ENCODE measurements around the gene STAT1. TPM values are rescaled to one million over a fixed set of nuclear protein-coding genes. Genes with fewer than 3 reads are reported as not detected.
A peak's percentile ranks its signal among the peaks of the same experiment; 100 is the strongest.

The STAT1 gene
- total RNA-seq, 3 donors from 2014 or later, result 56.5 to 78.6 (median 74.8) TPM

DNA sequence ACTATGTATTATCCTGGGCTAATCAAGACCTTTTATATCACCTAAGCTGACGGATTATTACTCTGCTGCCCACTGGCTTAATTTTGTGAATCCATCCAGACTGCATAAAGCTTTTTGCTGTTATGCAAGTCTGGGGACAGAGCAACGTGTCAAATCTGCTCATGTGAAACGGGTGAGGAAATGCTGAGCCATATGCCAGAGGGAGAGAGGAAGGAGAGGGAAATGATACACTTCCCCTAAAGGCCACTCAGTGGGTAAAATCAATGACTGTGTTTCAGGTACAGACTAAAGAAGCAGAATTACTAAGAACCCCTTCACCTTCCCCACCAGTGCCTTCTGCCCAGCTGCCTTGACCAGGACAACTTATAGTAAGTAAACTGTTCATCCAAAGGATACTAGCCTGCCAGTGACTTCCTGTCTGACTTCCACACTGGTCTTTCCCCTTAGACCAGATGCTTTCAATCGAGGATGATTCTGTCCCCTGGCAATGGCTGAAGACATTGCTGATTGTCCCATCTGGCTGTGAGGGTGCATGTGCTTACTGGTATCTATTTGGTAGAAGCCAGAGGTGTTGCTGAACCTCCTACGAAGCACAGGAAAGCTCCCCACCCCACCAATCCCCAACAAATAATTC, 43.0 kb downstream of the STAT1 start:
- Histone ChIP-seq H3K36me3 (ENCODE audit: low read depth) (peaks cover 9% of the 10 kb centered on the region), H3K4me3 (no peak overlapping the region), H3K9me3 (no peaks in the 10 kb centered on the region), H3K4me1 (ENCODE audit: low read depth) (no peaks in the 10 kb centered on the region)
- ATAC-seq (no peak), DNase-seq (no peak)
- intact Hi-C loops (cut with DNase I, micrococcal nuclease), result no loop called here
- no peak for TF ChIP-seq CTCF (IDR thresholded peaks at IDR 0.05)

DNA sequence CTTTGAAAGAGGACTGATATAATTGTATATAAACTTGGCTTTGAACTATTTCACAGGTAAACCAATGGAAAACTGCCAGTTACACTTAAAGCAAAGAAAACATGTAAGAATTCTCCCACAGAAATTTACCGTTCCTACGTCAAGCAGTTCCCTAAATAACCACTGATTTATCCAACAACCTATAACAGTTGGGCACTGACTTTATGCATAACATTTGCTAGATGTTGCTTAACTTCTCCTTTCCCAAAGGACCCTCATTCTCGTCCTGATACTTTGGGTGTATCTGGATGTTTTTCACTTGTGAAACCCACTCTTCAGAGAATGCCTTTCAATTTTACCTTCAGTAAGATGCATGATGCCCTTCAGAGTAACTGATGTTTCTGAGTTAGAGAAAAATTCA, 43.8 kb downstream of the STAT1 start:
- Histone ChIP-seq H3K9me3 (no peaks in the 10 kb centered on the region), H3K36me3 (ENCODE audit: low read depth) (peaks cover 9% of the 10 kb centered on the region), H3K4me1 (ENCODE audit: low read depth) (no peaks in the 10 kb centered on the region), H3K4me3 (no peak overlapping the region)
- intact Hi-C loops (cut with DNase I, micrococcal nuclease), result no loop called here
- no peak for ATAC-seq
- no peak for TF ChIP-seq CTCF (IDR thresholded peaks at IDR 0.05)
- no peak for DNase-seq

DNA sequence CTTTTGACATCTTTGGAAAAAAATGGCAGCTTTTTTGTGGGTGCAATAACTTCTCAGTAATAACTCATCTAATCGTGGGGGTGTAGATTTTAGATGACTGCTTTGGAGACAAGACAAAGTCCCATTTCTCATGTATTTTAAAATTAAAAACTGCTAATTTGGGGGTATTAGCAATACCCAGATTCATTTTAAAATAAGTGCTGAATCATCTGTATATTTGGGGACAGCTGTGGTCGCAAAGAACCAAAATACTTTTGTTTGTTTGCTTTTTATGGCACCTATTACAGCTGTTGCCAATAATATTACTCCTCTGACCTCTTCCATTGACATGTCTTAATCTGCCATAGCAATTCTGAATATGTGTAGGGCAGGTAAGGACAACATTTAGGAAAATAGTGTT, 45.4 kb downstream of the STAT1 start:
- peaks cover 3% of the 10 kb centered on the region for H3K36me3 ChIP-seq (ENCODE audit: low read depth)
- intact Hi-C loops (cut with DNase I, micrococcal nuclease), result no loop called here

GRCh38 chr2:190965580-190966222, 48.3 kb downstream of the STAT1 start:
- peaks cover 3% of the 10 kb centered on the region for H3K36me3 ChIP-seq (ENCODE audit: low read depth)
- H3K9me3 ChIP-seq, result no peaks in the 10 kb centered on the region
- intact Hi-C loops (cut with DNase I, micrococcal nuclease), result no loop called here
- DNase-seq, result no peak
- no peak overlapping the region for H3K4me3 ChIP-seq
- TF ChIP-seq CTCF (IDR thresholded peaks at IDR 0.05), result no peak
- no peak for ATAC-seq
- no peaks in the 10 kb centered on the region for H3K4me1 ChIP-seq (ENCODE audit: low read depth)

More for the DNA sequence above, 45.4 kb downstream of the STAT1 start:
- no peak for TF ChIP-seq CTCF (IDR thresholded peaks at IDR 0.05)
- Histone ChIP-seq H3K9me3 (no peaks in the 10 kb centered on the region), H3K4me1 (ENCODE audit: low read depth) (no peaks in the 10 kb centered on the region), H3K4me3 (no peak overlapping the region)
- DNase-seq (no peak), ATAC-seq (no peak)

DNA sequence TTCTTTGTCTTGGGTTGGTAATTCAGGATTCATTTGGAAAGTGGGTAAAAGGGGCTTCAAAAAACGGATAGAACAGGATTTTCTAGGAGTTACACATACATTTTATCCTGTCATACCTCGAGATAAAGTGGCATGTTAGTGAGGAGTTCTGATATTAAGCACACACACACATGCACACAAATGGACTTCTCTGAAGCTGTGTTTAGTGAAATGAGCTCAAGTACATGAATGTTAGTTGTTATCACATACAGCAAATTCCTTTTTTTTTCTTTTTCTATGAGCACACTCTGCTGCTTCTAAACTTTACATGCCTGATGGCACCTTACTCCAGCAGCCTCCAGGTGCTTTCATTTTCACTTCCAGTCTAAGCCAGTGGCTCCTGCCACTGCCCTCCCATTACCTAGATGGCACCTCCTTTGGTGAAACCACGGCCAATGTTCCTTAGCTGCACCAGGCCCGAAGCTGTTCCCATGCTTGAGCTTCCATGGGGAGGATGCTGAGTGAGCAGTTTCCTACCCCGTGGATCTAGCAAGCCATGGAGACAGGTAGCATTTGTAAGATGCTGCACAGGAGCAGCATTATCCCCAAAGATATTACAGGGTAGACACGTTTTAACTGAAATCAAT, 49.7 kb downstream of the STAT1 start:
- H3K36me3 ChIP-seq (ENCODE audit: low read depth), result no peaks in the 10 kb centered on the region
- intact Hi-C loops (cut with DNase I, micrococcal nuclease), result no loop called here
- H3K4me1 ChIP-seq (ENCODE audit: low read depth), result no peaks in the 10 kb centered on the region
- DNase-seq, result no peak
- TF ChIP-seq CTCF (IDR thresholded peaks at IDR 0.05), result no peak
- no peak overlapping the region for H3K4me3 ChIP-seq
- H3K9me3 ChIP-seq, result no peaks in the 10 kb centered on the region
- peak; percentile 60 for ATAC-seq
